WTC11 (cell line): ENCODE results near the gene CARS1. TPM values are rescaled to one million over a fixed set of nuclear protein-coding genes. Genes with fewer than 3 reads are reported as not detected.

Source experiments
- ATAC-seq: fragments of 200-7000 bp; cut with Tn5 transposase; 2 replicates; pipeline ENCODE4 v1.10.0; 2021; ENCODE audit warnings: mild to moderate bottlenecking, moderate library complexity
- CTCF ChIA-PET: fragments of 300-600 bp; sonication (Branson Sonifier 250); formaldehyde crosslinking; loops from one replicate; lab custom pipeline; 2021; ENCODE audit warnings: antibody characterized with exemption; lab: Charles Lee
- POLR2A ChIA-PET: fragments of 350-600 bp; sonication (Branson Sonifier 250); formaldehyde crosslinking; loops from one replicate; lab custom pipeline; 2021; ENCODE audit warnings: antibody characterized with exemption; lab: Charles Lee
- DNase-seq: peaks from one replicate; pipeline ENCODE4 v3.0.0; 2021; ENCODE audit warnings: low spot score
- H3K27ac Mint-ChIP-seq: 2 replicates; pipeline ENCODE4 v1.8.0; 2021; ENCODE audit warnings: mixed read lengths
- H3K27me3 Mint-ChIP-seq: 2 replicates; pipeline ENCODE4 v1.8.0; 2021; ENCODE audit warnings: low read depth, mild to moderate bottlenecking, moderate library complexity, mixed read lengths
- H3K36me3 Mint-ChIP-seq: 2 replicates; pipeline ENCODE4 v1.8.0; 2021; ENCODE audit warnings: mixed read lengths
- H3K4me1 Mint-ChIP-seq: 2 replicates; pipeline ENCODE4 v1.8.0; 2022; ENCODE audit warnings: mixed read lengths
- H3K4me3 Mint-ChIP-seq: 2 replicates; pipeline ENCODE4 v1.8.0; 2021; ENCODE audit warnings: mild to moderate bottlenecking, moderate library complexity, mixed read lengths
- H3K9me3 Mint-ChIP-seq: 2 replicates; pipeline ENCODE4 v1.8.0; 2021; ENCODE audit warnings: mixed read lengths
- AR ChIP-seq: fragments of 250-450 bp; sonication (Bioruptor Pico); IDR thresholded peaks from 2 replicates; pipeline ENCODE4 v1.9.0; 2021; ENCODE audit warnings: mild to moderate bottlenecking
- ETV6 ChIP-seq: sonication (generic); formaldehyde crosslinking; IDR thresholded peaks from 2 replicates; pipeline ENCODE4 v1.8.1; 2022; ENCODE audit warnings: mild to moderate bottlenecking, missing genetic modification reagents
- GRHL2 ChIP-seq: fragments of 250-450 bp; sonication (Bioruptor Pico); IDR thresholded peaks from 2 replicates; pipeline ENCODE4 v1.8.0; 2022; ENCODE audit warnings: mild to moderate bottlenecking, moderate library complexity; ENCODE audit not compliant: insufficient replicate concordance, severe bottlenecking
- PRDM15 ChIP-seq: sonication (generic); formaldehyde crosslinking; IDR thresholded peaks from 2 replicates; pipeline ENCODE4 v1.8.0; 2022; ENCODE audit warnings: missing genetic modification reagents
- SP1 ChIP-seq: sonication (generic); formaldehyde crosslinking; conservative IDR thresholded peaks from 2 replicates; pipeline ENCODE4 v1.8.1; 2022; ENCODE audit warnings: missing genetic modification reagents
- TEAD1 ChIP-seq: sonication (generic); formaldehyde crosslinking; IDR thresholded peaks from 2 replicates; pipeline ENCODE4 v1.8.0; 2022; ENCODE audit warnings: mild to moderate bottlenecking, missing genetic modification reagents
- USF1 ChIP-seq: sonication (generic); formaldehyde crosslinking; IDR thresholded peaks from 2 replicates; pipeline ENCODE4 v1.8.0; 2022; ENCODE audit warnings: mild to moderate bottlenecking, missing genetic modification reagents
- USF2 ChIP-seq: sonication (generic); formaldehyde crosslinking; IDR thresholded peaks from 2 replicates; pipeline ENCODE4 v1.8.1; 2023; ENCODE audit warnings: mild to moderate bottlenecking, missing genetic modification reagents, moderate library complexity
- ZNF532 ChIP-seq: fragments of 250-450 bp; sonication (Bioruptor Pico); IDR thresholded peaks from 2 replicates; pipeline ENCODE4 v1.9.0; 2021; ENCODE audit warnings: mild to moderate bottlenecking, borderline replicate concordance
- total RNA-seq: library from RNA; stranded (reverse); gene quantifications from 3 replicates; pipeline ENCODE4 v1.2.3, GENCODE V29; 2021

Gene CARS1
- total RNA-seq, 1 experiment from 2014 or later: 92.0 TPM

- TF ChIP-seq ZNF532 (CRISPR knock-in tag) (no peak), GRHL2 (no peak), ETV6 (CRISPR knock-in tag) (no peak), USF1 (CRISPR knock-in tag) (no peak), PRDM15 (CRISPR knock-in tag) (no peak), USF2 (no peak)
These were observed 48.4 kb downstream of the CARS1 start (continued) for GRCh38 chr11:3008746-3009336.

- TF ChIP-seq SP1 (CRISPR knock-in tag) (no peak), ETV6 (CRISPR knock-in tag) (no peak), AR (CRISPR knock-in tag) (no peak), TEAD1 (CRISPR knock-in tag) (no peak)
- Mint-ChIP-seq H3K27ac (no peak overlapping the region), H3K9me3 (no peaks in the 10 kb centered on the region), H3K36me3 (peaks cover 48% of the 10 kb centered on the region), H3K4me1 (no peaks in the 10 kb centered on the region), H3K27me3 (no peaks in the 10 kb centered on the region), H3K4me3 (no peak overlapping the region)
- ChIA-PET POLR2A (no interaction called here), CTCF (interaction anchor here (1.1 to 1.3 kb wide), 3 partner anchors 12 to 84 kb away, joined by 3 to 4 read pairs (median 3); no protein-coding TSS in a partner anchor)
- no peak for DNase-seq
- no peak for ATAC-seq
These were observed 49.7 kb downstream of the CARS1 start for GRCh38 chr11:3007404-3008010.
